Stomach (tissue), 4 donors: ENCODE measurements around the gene RAB30.

Source experiments
- CTCF ChIP-seq, 7 experiments: fragments of 450-650 bp in 4 of 7; fragments of 200-600 bp in 3 of 7; sonication (generic) in 3 of 7; IDR thresholded peaks; one replicate each; pipeline ENCODE4 v1.5.1; 2016 to 2019; ENCODE audit warnings: antibody characterized with exemption in 7 of 7, control low read depth in 2 of 7, mild to moderate bottlenecking in 1 of 7
- POLR2AphosphoS5 ChIP-seq, 3 donors: sonication (generic); formaldehyde crosslinking; IDR thresholded peaks; one replicate each; pipeline ENCODE4 v1.6.1; 2016; ENCODE audit warnings: antibody characterized with exemption in 3 of 3

GRCh38 chr11:83002053-83002452 lies 69.6 kb downstream of the RAB30 start:
- no peak for TF ChIP-seq CTCF (IDR thresholded peaks at IDR 0.05)
- TF ChIP-seq POLR2AphosphoS5 (IDR thresholded peaks at IDR 0.05), result no peak
